GM04504 (cell line): ENCODE data around the gene PDZD2.
"Not testable (repeated sequence)": the region's sequence is repeated elsewhere in the genome, so short reads cannot be mapped to it uniquely, and the experiment has no call there.

Source experiments
- DNase-seq: peaks from one replicate; pipeline ENCODE4 v3.0.0-alpha.2; 2012; ENCODE audit warnings: low read depth

The PDZD2 gene

DNA sequence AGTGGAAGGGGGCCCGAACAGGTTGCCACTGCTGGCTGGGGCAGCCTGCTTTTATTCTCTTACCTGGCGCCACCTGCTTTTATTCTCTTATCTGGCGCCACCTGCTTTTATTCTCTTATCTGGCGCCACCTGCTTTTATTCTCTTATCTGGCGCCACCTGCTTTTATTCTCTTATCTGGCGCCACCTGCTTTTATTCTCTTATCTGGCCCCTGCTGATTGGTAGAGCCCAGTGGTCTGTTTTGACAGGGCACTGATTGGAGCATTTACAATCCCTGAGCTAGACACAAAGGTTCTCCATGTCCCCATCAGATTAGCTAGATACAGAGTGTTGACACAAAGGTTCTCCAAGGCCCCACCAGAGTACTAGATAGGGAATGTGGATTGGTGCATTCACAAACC, 52.5 kb downstream of the PDZD2 start:
- DNase-seq = not testable (repeated sequence)

DNA sequence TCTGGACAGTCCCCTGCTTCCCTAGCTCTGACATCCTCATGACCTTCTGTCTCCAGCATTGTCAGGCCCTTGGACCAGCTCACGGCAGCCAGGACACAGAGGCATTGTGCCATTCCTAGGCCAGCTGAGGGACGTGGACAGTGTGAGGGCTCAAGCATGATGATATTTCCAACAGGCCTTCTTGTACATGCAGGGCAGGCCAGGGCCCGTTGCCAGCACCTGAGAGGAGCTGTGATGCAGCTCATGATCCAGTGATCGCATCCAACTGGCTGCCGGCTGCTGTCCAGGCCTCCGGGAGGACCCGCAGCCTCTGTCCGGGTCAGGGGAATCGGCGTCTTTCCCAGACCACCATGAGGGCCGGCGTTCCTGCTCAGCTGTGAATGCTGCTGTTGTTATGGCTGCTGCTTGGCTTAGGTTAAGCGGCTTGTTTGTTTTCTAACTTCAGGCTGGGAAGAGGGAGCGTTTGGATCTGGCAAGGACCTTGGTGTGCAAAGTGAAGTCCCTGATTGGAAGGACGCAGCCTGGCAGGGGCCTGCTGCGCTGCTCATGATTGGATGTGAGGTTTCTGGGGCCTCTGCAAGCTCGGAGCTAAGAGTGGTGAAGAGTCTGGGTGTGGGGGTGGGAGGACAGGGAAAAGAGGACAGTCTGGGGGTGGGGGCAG, 53.8 kb downstream of the PDZD2 start:
- DNase-seq = no peak

DNA sequence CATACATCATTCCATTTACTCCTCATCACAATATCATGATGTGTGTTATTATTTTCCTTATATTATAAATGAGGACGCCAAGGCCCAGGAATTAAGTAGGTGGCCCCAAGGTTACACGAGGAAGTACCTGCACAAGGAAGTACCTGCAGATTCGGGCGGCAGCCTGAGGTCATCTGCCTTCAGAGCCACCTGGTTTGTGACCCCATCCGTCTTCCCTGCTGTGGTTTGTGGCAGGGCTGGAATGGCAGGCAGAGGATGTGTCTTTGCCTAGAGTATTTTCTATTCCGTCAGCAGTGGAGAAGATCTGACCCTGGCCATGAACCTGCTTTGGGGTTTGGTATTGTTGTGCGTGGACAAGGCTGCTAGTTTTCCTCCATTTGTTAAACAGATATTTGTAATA, 59.7 kb downstream of the PDZD2 start:
- DNase-seq = no peak

DNA sequence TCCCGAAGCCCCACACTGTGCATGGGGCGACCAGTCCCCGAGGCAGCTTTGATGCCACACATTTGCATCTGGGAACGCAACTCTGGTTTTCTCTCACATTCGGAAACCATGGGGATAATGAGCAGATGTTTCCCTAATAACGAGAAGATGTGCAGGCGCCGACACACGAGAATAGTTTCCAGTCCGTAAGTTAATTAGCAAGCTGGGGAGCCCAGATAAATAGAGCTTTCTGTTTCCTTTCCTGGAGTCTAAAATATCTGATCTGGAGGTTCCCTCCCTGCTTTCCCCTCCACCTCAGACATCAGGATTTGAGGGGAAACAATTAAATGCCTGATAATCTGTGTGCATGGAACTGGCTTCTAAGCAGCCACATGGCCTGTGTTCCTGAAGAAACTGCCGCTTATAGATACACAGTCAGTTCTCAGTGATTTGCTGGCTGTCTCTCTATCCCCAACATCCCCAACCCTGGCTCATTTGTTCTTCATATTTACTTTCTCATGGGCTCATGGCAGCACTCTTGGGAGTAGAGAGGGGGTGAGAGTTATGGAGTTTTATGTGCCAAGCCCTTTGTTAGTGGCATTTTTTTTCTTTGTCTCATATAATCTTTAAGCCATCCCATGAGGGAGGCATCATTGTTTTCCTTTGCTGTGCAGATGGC, 62.8 kb downstream of the PDZD2 start:
- no peak for DNase-seq

DNA sequence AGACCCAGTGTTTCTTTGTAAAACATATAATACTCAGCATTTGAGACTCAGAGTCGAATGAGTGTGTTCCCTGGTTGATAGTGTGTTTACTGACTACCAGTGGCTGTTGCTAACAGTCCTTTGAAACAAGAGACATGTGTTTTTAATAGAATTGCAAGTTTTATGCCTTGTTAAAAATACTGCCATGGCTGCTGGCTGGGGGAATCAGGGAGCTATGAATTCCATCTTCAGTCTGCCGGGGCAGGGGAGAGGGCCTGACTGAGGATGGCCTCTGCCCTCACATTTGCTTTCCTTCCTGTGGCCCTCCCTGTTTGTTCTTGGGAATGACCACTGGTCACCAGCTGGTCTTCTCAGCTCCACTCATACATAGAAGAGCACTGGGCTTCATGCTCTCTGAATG, 63.8 kb downstream of the PDZD2 start:
- DNase-seq = no peak

DNA sequence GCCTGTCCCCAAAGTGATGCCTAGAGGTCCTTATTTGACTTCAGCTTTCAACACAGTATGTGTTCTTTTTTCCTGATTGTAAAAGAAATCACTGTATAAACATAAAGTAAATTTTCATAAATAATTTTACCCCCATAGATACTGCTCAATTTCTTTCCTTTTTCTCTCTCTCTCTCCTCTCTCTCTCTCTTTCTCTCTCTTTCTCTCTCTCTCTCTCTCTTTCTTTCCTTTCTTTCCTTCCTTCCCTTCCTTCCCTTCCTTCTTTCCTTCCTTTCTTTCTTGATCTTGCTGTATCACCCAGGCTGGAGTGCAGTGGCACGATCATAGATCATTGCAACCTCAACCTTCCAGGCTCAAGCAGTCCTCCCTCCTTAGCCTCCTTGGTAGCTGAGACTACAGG, 64.8 kb downstream of the PDZD2 start:
- DNase-seq = no peak

DNA sequence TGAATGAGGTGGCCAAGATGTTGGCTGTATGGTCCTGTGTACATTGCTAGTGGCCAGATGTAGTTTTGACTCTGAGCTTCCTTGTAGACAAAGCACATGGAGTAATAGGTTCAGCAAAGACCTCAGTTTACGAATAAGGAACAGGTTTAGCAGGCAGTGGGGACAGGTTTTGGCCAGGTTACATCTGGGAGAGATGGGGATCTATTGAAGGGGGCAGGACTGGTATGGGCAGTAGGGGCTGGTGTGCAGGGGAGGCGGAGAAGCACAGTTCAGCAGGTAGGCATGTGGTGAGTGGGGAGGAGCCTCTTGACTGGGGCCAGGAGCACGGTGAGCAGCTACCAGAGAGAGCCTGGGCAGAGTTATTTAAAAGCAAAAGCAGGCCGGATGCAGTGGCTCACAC, 67.3 kb downstream of the PDZD2 start:
- DNase-seq = no peak

DNA sequence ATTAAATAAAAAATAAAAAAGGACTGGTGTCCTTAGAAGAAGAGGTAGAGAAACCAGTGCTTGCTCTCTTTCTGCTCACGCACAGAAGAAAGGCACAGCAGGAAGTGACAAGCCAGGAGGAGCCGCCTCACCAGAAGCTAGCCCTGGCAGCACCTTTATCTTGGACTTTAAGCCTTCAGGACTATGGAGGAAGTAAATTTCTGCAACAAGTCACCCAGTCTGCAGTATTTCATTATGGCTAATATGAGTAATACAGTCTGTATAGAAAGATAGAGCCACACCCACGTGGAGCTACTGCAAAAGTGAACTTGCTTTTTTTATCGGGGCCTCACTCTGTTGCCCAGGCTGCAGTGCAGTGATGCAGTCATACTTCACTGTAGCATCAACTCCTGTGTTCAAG, 68.4 kb downstream of the PDZD2 start:
- DNase-seq = no peak

DNA sequence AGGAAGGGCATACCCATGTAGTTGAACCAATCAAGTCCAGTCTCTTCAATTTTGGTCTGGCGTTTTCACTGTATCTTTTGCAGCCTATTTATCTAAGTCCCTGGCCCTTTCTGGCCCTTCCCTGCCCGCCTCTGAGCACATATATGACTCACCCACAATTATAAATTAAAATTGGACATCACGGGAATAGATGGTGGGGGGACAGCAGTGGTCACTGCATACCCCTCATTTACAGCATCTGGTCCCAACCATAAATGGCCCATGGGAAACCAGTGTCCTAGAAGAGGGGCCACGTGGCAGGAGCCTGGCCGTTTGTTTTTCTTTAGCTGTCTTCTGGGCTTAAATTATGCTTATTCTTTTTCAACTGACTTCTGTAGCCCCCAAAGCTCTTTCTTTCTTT, 69.2 kb downstream of the PDZD2 start:
- DNase-seq = no peak

DNA sequence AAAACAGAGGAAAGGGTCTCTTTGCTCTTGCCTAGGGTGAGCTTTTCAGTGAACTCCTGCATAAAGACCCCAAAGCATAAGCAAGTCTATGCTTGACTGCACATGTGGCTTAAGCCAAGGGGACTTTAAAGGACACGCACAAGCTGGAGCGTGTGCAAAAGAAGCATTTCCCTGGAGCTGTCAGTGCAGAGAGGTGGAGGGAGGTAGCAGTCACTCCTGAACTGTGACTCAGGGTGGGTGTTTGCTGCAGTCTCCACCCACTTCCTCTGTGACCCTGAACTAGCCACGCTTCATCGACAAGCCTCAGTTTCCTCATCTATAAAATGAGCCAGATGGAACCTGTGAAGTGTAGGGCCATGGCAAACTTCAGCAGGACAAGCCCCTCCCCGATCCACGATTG, 72.4 kb downstream of the PDZD2 start:
- DNase-seq = no peak

DNA sequence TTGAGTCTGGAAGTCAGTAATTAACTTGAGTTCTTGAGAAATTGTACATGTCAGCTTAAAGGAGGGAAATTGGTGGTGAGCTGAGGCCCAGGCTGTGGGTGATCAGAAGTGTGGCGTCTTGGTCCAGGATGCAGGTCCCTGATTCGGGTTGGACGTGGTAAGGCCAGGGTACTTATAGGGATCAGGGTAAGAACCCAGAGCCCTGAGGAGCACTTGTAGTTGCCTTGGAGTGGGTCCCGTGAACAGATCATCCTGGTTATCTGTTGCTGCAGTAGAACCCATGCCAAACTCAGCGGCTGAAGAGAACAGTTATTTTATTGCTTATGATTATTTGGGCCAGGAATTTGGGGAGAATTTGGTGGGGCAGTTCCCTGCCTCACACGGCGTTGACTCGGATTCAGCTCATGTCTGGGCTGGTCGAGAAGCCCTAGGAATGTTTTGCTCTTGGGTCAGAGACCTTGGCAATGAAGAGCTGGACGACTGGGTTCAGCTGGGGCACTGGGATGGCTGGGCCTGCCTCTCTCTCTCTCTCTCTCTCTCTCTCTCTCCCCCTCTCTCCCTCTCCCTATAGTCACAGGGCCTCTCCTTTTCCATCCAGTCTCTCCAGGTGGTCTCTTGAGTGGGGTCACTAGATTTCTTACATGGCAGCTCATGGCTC, 73.1 kb downstream of the PDZD2 start:
- no peak for DNase-seq

DNA sequence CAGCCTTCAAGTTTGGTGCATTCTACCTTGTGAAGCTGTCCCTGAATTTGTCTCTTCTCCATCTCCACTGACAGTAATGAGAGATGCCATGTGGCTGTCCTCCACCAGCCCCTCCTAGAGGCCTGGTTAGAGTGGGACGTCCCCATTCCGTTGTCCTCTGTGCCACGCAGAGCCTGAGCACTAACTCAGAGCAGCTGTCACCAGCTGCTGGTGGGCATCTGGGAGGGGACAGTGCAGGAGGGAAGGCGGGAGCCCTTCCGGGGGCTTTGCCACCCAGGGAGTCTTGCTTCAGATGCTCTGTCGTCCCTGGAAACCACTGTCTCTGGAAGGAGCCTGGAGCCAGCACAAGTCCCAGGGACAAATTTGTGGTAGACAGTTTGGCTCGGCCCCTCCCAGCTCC, 78.6 kb downstream of the PDZD2 start:
- no peak for DNase-seq

DNA sequence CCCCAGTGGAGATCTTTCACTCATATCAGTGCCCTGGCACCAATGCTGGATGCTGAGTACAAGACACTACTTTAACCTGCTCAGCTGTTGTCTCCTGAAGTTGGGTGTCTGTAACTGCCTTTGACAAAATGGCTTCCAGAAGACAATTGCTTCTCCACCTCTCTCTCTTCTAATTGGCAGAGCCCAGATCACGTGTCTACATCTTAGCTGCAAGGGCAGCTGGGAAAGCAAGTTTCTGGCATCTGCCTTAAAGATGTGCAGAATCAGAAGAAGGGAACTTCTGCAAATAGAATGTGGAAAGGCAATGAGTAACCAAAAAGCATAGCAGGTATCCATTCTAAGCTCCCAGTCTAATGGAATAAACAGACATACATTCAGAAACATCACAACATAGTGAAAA, 81.1 kb downstream of the PDZD2 start:
- no peak for DNase-seq

DNA sequence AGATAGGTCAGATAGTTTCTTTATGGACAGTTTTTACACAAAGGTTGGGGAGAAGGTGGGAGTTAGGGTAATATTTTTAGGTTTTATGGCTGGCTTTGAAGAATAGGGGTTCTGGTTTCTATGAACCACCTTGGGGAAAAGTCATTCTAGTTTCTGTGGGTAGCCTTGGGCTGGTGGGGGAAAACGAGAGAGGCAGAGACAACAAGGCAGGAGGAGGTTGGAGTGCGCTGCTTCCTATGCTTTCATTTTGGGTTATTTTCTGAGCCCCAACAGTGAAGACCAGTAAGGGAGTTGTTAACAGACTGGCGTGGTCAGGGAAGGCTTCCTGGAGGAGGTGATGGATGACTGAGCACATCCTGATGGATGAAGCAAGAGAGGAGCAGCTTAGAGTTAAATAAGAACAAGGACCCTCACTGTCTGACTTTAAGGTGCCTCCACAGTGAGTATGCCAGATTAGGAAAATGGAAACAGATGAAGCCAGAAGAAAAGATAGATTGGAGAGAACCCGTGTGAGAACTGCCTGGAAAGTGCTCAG, 81.9 kb downstream of the PDZD2 start:
- no peak for DNase-seq

DNA sequence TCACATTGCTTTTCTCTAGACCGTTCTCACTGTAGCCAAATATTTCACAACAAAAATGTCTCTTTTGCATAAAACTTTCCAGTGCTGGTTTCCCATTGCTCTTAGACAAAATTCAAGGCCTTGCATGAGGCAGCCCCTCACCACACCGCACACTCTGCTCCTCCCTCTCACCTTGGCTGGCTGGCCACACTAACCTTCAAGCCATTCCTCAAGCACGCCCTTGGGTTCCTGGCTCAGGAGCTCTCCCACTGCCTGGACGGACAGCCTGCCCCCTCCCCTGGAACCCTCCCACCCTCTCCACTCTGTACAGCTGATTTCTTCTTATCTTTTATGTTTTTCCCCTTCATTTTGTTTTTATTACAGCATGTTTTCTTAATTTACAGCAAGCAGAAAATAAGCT, 83.2 kb downstream of the PDZD2 start:
- no peak for DNase-seq

DNA sequence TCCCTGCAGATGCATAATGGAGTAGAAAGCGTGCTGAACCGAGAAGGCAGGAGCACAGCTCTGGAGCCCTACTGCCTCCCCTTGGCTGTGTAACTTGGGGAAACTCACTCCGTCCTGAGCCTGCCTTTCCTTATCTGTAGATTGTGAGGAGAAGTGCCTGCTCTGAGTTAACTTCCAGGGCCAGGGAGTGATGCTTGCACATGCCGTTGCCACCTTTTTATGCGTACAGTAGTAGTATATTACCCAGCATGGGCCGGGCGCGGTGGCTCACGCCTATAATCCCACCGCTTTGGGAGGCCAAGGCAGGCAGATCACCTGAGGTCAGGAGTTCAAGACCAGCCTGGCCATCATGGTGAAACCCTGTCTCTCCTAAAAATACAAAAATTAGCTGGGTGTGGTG, 87.1 kb downstream of the PDZD2 start:
- DNase-seq = no peak

DNA sequence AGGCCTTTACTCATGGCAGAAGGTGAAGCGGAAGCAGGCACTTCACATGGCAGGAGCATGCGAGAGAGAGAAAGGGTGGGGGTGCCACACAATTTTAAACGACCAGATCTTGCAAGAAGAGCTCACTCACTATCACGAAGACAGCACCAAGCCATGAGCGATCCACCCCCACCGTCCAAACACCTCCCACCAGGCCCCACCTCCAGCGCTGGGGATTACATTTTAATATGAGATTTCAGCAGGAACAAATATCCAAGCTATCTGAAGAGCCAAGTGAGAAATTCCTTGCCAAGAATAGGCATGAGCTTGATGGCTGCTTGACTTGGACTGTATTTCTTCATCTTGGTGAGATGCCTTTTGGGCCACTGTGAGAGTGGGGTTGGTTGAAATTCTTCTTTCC, 88.0 kb downstream of the PDZD2 start:
- DNase-seq = no peak

DNA sequence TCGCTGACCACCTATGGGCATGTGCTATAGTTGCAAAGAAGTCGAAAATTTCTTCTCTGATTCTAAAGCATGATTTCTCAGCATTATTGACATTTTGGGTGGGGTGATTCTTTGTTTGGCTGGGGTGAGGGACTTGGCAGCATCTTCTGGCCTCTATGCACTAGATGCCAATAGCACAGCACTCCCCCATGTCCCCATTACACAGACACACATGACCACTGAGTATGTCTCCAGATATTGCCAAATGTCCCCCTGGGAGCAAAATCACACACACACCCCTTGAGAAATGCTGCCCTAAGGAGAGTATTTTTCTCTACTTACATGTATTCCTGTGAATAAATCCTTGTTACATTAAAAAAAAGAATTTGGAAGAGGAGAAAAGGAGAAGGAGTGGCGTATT, 89.1 kb downstream of the PDZD2 start:
- DNase-seq = no peak

DNA sequence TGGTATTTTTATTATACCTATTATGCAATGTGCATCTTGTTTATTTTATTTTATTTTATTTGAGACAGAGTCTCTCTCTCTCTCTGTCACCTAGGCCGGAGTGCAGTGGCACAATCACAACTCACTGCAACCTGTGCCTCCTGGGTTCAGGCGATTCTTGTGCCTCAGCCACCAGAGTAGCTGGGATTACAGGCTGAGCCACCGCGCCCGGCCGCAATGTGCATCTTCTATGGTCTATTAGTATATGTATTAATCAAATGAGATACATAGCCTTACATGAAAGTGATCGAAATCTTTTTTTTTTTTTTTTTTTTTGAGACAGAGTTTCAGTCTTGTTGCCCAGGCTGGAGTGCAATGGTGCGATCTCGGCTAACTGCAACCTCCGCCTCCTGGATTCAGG, 89.9 kb downstream of the PDZD2 start:
- not testable (repeated sequence) for DNase-seq

DNA sequence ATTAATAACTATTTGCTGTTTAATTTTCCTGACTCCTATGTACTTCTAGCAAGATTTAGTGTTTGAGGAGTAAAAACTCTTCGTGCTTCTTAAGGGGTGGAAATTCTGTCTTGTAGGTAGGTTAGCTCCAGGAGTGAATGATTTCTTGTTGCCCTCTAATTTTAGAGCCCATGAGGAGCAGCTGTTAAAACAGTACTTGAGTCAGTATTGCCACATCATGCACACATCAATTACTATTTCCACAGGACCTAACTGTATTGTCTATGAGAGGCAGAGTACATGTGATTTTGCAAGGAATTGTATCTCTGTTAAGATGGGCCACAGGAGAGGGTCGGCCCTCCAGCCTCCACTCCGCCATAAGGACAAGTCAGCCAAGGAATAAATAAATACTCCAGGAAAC, 91.2 kb downstream of the PDZD2 start:
- DNase-seq = no peak

DNA sequence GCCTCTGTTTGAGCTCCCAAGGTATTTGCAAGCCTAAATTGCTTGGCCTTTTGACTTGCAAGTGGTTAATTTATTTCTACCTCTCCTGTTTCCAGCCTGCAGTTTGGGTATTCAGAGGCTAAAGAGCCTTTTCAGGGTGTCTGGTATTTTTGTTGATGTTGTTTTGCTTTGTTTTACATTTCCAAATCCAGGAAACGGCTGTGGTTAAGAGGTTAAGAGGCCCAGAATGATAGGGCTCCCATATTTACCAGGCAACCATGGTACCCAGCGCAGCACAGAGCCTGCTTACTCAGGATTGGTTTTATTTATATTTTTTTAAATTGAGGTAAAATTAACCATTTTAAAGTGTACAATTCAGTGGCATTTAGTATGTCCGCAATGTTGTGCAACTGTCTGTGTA, 92.1 kb downstream of the PDZD2 start:
- no peak for DNase-seq

DNA sequence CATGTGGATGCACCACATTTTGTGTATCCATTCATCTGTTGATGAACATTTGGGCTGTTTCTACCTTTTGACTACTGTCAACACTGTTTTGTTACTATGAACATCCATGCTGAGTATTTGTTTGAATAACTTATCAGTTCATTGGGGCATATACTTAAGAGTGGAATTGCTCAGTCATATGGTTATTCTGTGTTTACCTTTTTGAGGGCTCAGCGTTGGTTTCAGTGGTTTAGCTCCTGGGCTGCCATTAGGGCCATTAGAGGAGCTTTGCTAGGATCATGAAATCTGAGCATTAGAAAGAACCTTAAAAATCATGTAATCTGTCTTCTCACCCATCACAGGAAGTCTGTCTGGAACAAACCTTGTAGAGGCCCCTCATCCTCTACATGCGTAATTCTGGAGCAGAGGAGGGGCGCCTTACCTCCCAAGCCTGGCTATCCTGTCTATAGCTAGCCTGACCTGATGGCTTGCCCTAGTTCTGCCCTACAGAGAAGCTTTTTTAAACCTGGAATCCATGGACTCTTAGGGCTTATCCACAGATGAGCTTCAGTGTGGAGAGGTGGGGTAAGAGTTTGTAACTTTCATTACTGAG, 92.9 kb downstream of the PDZD2 start:
- DNase-seq = no peak

DNA sequence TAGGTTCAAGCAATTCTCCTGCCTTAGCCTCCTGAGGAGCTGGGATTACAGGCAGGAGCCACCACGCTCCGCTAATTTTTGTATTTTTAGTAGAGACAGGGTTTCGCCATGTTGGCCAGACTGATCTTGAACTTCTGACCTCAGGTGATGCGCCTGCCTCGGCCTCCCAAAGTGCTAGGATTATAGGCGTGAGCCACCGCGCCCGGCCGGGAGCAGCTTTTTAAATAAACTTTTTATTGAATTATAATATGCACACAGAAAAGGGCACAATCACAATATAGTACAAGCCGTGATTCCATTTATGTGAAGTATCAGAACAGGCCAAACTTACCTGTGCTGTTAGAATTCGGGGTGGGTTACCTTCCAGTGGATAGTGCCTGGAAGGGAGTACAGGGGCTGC, 93.9 kb downstream of the PDZD2 start:
- not testable (repeated sequence) for DNase-seq
